GM19452 (cell line): ENCODE data around the gene COL15A1.
"Not testable (repeated sequence)": the region's sequence is repeated elsewhere in the genome, so short reads cannot be mapped to it uniquely, and the experiment has no call there.

ENCODE experiments used
- ATAC-seq: cut with Tn5 transposase; IDR thresholded peaks from one replicate; pipeline ENCODE4 v1.9.1; 2021; ENCODE audit not compliant: unreplicated experiment

The COL15A1 gene

GRCh38 chr9:99010393-99010792, 66.7 kb downstream of the COL15A1 start:
- ATAC-seq = not testable (repeated sequence)

- no peak for ATAC-seq
These were observed 67.5 kb downstream of the COL15A1 start for GRCh38 chr9:99011161-99011709.

- ATAC-seq = no peak
These were observed 69.3 kb downstream of the COL15A1 start for GRCh38 chr9:99012957-99013512.

GRCh38 chr9:99013550-99013949, 69.8 kb downstream of the COL15A1 start:
- ATAC-seq = no peak

GRCh38 chr9:99015448-99015847, 71.7 kb downstream of the COL15A1 start:
- no peak for ATAC-seq

- ATAC-seq = no peak
These were observed 72.2 kb downstream of the COL15A1 start for GRCh38 chr9:99015890-99016289.

- no peak for ATAC-seq
These were observed 73.1 kb downstream of the COL15A1 start for GRCh38 chr9:99016681-99017387.

- ATAC-seq = no peak
These were observed 74.9 kb downstream of the COL15A1 start for GRCh38 chr9:99018653-99019052.

GRCh38 chr9:99019510-99020331, 76.0 kb downstream of the COL15A1 start:
- no peak for ATAC-seq

- ATAC-seq = no peak
These were observed 77.2 kb downstream of the COL15A1 start for GRCh38 chr9:99020786-99021436.

- ATAC-seq = no peak
These were observed 77.8 kb downstream of the COL15A1 start for GRCh38 chr9:99021512-99021911.

- no peak for ATAC-seq
These were observed 79.5 kb downstream of the COL15A1 start for GRCh38 chr9:99023231-99023630.

GRCh38 chr9:99023831-99024230, 80.1 kb downstream of the COL15A1 start:
- no peak for ATAC-seq

- no peak for ATAC-seq
These were observed 81.3 kb downstream of the COL15A1 start for GRCh38 chr9:99024959-99025358.

GRCh38 chr9:99025616-99026270, 82.0 kb downstream of the COL15A1 start:
- no peak for ATAC-seq

- ATAC-seq = no peak
These were observed 82.7 kb downstream of the COL15A1 start for GRCh38 chr9:99026271-99026955.

GRCh38 chr9:99026956-99027298, 83.2 kb downstream of the COL15A1 start:
- ATAC-seq = no peak

- no peak for ATAC-seq
These were observed 83.7 kb downstream of the COL15A1 start for GRCh38 chr9:99027443-99027842.

GRCh38 chr9:99029083-99029645, 85.5 kb downstream of the COL15A1 start:
- no peak for ATAC-seq

- ATAC-seq = no peak
These were observed 86.4 kb downstream of the COL15A1 start for GRCh38 chr9:99030092-99030511.
